Uterus (tissue), 4 donors: Measurements from ENCODE around the gene CAPRIN2. TPM values are rescaled to one million over a fixed set of nuclear protein-coding genes. Genes with fewer than 3 reads are reported as not detected.

Experiments used
- DNase-seq, 2 donors: peaks; one replicate each; pipeline ENCODE4 v3.0.0-alpha.2; 2019 to 2020
- H3K27ac ChIP-seq, 2 donors: fragments of 200-600 bp; sonication (generic); 1 replicate in 1 of 2; 2 replicates in 1 of 2; pipeline ENCODE4 v1.5.1; 2016 to 2018
- H3K27me3 ChIP-seq, 2 donors: fragments of 200-600 bp; sonication (generic); one replicate each; pipeline ENCODE4 v1.5.1; 2018 to 2019; ENCODE audit warnings: control low read depth in 1 of 2
- H3K36me3 ChIP-seq, 2 donors: fragments of 200-600 bp; sonication (generic); one replicate each; pipeline ENCODE4 v1.5.1; 2019; ENCODE audit warnings: control low read depth in 1 of 2
- H3K4me1 ChIP-seq, 2 donors: fragments of 200-600 bp; sonication (generic); one replicate each; pipeline ENCODE4 v1.5.1; 2018 to 2019; ENCODE audit warnings: control low read depth in 1 of 2
- H3K4me3 ChIP-seq, 2 donors: fragments of 200-600 bp; sonication (generic); 1 replicate in 1 of 2; 2 replicates in 1 of 2; pipeline ENCODE4 v1.5.1; 2018 to 2019; ENCODE audit warnings: mild to moderate bottlenecking in 1 of 2
- H3K9me3 ChIP-seq, 2 donors: fragments of 200-600 bp; sonication (generic); one replicate each; pipeline ENCODE4 v1.5.1; 2019; ENCODE audit warnings: control low read depth in 1 of 2
- POLR2A ChIP-seq, 2 donors: fragments of 450-650 bp; IDR thresholded peaks; one replicate each; pipeline ENCODE4 v1.6.1; 2016; ENCODE audit warnings: antibody characterized with exemption in 2 of 2, mild to moderate bottlenecking in 1 of 2, moderate library complexity in 1 of 2
- intact Hi-C: fragments of 100-400 bp; cut with DNase I; formaldehyde crosslinking; loops from one replicate; pipeline ENCODE4 v1.15.1; 2023; ENCODE audit warnings: low total_unique reads
- total RNA-seq, 4 donors: library from RNA; depleted of rRNA in 3 of 4; stranded (reverse); fragments of >200 nt in 3 of 4; gene quantifications; one replicate each; pipeline versions ENCODE4 v1.1.0 to v1.2.4, GENCODE V29; 2014 to 2023
- TF ChIP-seq, protein P1 (sequence below), 4 experiments: fragments of 200-600 bp in 2 of 4; fragments of 450-650 bp in 2 of 4; sonication (generic) in 2 of 4; IDR thresholded peaks; one replicate each; pipeline ENCODE4 v1.5.1; 2016 to 2019; ENCODE audit warnings: antibody characterized with exemption in 4 of 4, mild to moderate bottlenecking in 2 of 4, moderate library complexity in 1 of 4
- donor health status: DM: yes; HTN: yes; CAD: no.

Gene CAPRIN2
- total RNA-seq, 4 donors from 2014 or later = 8.2 to 47.6 (median 35.8) TPM

DNA sequence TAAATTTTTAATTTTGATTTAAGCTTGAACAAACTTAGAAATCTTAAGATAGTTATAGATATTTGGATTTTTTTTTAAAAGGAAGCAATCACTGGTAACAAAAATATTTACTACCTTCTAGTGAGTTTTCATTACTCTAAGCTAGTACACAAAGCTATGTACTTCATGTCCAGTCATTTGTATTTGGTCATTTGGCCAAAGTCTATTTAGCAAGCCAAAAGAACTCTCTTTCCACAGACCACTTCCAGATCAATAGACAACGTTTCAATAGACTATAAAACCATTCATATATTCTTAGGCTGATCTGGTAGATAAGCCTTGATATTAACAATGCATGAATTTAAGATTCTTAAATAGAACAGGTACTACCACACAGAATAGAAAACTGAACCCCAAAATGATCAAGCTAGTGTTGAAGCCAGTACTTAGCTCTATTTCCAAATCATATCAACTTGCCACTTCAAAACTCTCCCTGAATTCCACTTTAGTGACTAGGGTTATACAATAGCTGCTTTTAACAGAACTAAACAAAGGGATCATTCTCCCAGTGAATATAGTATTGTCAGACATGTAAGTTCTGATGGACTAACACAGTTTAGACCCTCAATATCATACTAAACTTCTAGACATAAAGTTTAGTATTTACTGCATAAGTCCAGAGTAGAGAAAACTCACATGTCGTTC lies 21.7 kb downstream of the CAPRIN2 start:
- Histone ChIP-seq H3K9me3 (no peaks in the 10 kb centered on the region), H3K4me3 (no peak overlapping the region), H3K27me3 (no peaks in the 10 kb centered on the region), H3K4me1 (no peaks in the 10 kb centered on the region), H3K36me3 (no peaks in the 10 kb centered on the region), H3K27ac (no peak overlapping the region)
- TF ChIP-seq, protein P1, sequence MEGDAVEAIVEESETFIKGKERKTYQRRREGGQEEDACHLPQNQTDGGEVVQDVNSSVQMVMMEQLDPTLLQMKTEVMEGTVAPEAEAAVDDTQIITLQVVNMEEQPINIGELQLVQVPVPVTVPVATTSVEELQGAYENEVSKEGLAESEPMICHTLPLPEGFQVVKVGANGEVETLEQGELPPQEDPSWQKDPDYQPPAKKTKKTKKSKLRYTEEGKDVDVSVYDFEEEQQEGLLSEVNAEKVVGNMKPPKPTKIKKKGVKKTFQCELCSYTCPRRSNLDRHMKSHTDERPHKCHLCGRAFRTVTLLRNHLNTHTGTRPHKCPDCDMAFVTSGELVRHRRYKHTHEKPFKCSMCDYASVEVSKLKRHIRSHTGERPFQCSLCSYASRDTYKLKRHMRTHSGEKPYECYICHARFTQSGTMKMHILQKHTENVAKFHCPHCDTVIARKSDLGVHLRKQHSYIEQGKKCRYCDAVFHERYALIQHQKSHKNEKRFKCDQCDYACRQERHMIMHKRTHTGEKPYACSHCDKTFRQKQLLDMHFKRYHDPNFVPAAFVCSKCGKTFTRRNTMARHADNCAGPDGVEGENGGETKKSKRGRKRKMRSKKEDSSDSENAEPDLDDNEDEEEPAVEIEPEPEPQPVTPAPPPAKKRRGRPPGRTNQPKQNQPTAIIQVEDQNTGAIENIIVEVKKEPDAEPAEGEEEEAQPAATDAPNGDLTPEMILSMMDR (IDR thresholded peaks at IDR 0.05) = no peak
- no peak for TF ChIP-seq POLR2A (IDR thresholded peaks at IDR 0.05)
- intact Hi-C loops = no loop called here
- no peak for DNase-seq

- intact Hi-C loops = no loop called here
- Histone ChIP-seq H3K27ac (no peak overlapping the region), H3K4me3 (no peak overlapping the region), H3K27me3 (no peaks in the 10 kb centered on the region), H3K36me3 (no peaks in the 10 kb centered on the region), H3K9me3 (no peaks in the 10 kb centered on the region), H3K4me1 (no peaks in the 10 kb centered on the region)
- DNase-seq = no peak
- TF ChIP-seq, protein P1 (IDR thresholded peaks at IDR 0.05) = no peak
- no peak for TF ChIP-seq POLR2A (IDR thresholded peaks at IDR 0.05)
Observed at GRCh38 chr12:30730011-30730410, 24.7 kb downstream of the CAPRIN2 start.

DNA sequence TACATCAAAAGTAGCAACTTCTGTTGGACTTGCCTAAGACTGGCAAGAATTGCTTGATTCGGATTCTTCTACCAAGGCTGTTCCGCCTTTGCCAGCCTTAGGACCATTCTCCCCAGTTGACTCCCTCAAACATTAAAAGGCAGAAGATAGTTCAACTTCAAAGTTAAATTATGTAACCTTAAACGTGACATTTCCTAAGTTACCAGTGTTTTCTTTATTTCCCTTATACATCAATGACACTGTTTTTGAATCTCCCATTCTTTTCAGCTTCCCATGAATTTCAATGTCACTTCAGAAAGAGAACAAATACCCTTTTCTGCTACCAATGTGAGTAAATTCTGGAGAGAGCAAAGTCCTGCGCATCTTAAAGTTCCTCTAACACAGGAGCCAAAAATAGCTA lies 25.2 kb downstream of the CAPRIN2 start:
- DNase-seq = no peak
- TF ChIP-seq, protein P1 (IDR thresholded peaks at IDR 0.05) = no peak
- no peak for TF ChIP-seq POLR2A (IDR thresholded peaks at IDR 0.05)
- no peaks in the 10 kb centered on the region for H3K4me1 ChIP-seq
- H3K27ac ChIP-seq = no peak overlapping the region
- no peak overlapping the region for H3K4me3 ChIP-seq
- H3K27me3 ChIP-seq = no peaks in the 10 kb centered on the region
- H3K36me3 ChIP-seq = no peaks in the 10 kb centered on the region
- no peaks in the 10 kb centered on the region for H3K9me3 ChIP-seq
- intact Hi-C loops = no loop called here

- Histone ChIP-seq H3K9me3 (no peaks in the 10 kb centered on the region), H3K27me3 (no peaks in the 10 kb centered on the region), H3K4me1 (no peaks in the 10 kb centered on the region), H3K4me3 (no peak overlapping the region), H3K36me3 (no peaks in the 10 kb centered on the region), H3K27ac (no peak overlapping the region)
- intact Hi-C loops = no loop called here
- TF ChIP-seq, protein P1 (IDR thresholded peaks at IDR 0.05) = no peak
- TF ChIP-seq POLR2A (IDR thresholded peaks at IDR 0.05) = no peak
- no peak for DNase-seq
Observed at GRCh38 chr12:30726647-30727046, 28.1 kb downstream of the CAPRIN2 start.

- TF ChIP-seq, protein P1 (IDR thresholded peaks at IDR 0.05) = no peak
- Histone ChIP-seq H3K4me1 (no peaks in the 10 kb centered on the region), H3K4me3 (no peak overlapping the region), H3K27me3 (no peaks in the 10 kb centered on the region), H3K36me3 (no peaks in the 10 kb centered on the region), H3K27ac (no peak overlapping the region), H3K9me3 (no peaks in the 10 kb centered on the region)
- intact Hi-C loops = no loop called here
- no peak for DNase-seq
Observed at GRCh38 chr12:30725739-30726138, 29.0 kb downstream of the CAPRIN2 start.
